Measurements from ENCODE around the gene FREM1. TPM values are rescaled to one million over a fixed set of nuclear protein-coding genes. Genes with fewer than 3 reads are reported as not detected.
"Not testable (repeated sequence)": the region's sequence is repeated elsewhere in the genome, so short reads cannot be mapped to it uniquely, and the experiment has no call there.

FREM1 gene
- polyA plus RNA-seq, 4 donors: 1.1 to 16.9 (median 9.3) TPM

GRCh38 chr9:14923701-14924100, 13.5 kb upstream of the FREM1 start:
- FAIRE-seq: no peak
- DNase-seq: no peak
- WGBS, 3 donors: 79 to 91% (median 80%) methylated on average over 2 of the region's 2 CpGs
- Histone ChIP-seq H3K27ac (ENCODE audit: low read depth in 1 of 3, low read length in 2 of 3) (no peak overlapping the region), H3K4me1 (ENCODE audit: control insufficient read depth in 3 of 3, insufficient read depth in 2 of 3, low read depth in 1 of 3, low read length in 2 of 3) (no peaks in the 10 kb centered on the region), H3K9me3 (ENCODE audit: control insufficient read depth in 2 of 2, insufficient read depth in 1 of 2, low read depth in 1 of 2, low read length in 1 of 2) (no peaks in the 10 kb centered on the region), H3K4me3 (ENCODE audit: low read depth in 1 of 3, low read length in 3 of 3) (no peak overlapping the region), H3K27me3 (ENCODE audit: control insufficient read depth in 3 of 3, insufficient read depth in 3 of 3, low read length in 3 of 3) (no peaks in the 10 kb centered on the region), H3K36me3 (ENCODE audit: control insufficient read depth in 3 of 3, insufficient read depth in 2 of 3, low read depth in 1 of 3, low read length in 3 of 3) (no peaks in the 10 kb centered on the region)

GRCh38 chr9:14920805-14921204, 10.6 kb upstream of the FREM1 start:
- H3K36me3 ChIP-seq (ENCODE audit: control insufficient read depth in 3 of 3, insufficient read depth in 2 of 3, low read depth in 1 of 3, low read length in 3 of 3); H3K9me3 ChIP-seq (ENCODE audit: control insufficient read depth in 2 of 2, insufficient read depth in 1 of 2, low read depth in 1 of 2, low read length in 1 of 2); H3K27ac ChIP-seq (ENCODE audit: low read depth in 1 of 3, low read length in 2 of 3); H3K4me1 ChIP-seq (ENCODE audit: control insufficient read depth in 3 of 3, insufficient read depth in 2 of 3, low read depth in 1 of 3, low read length in 2 of 3); H3K4me3 ChIP-seq (ENCODE audit: low read depth in 1 of 3, low read length in 3 of 3); FAIRE-seq; DNase-seq; H3K27me3 ChIP-seq (ENCODE audit: control insufficient read depth in 3 of 3, insufficient read depth in 3 of 3, low read length in 3 of 3): not testable (repeated sequence)
- 26 to 60% (median 27%) methylated on average over 3 of the region's 3 CpGs for WGBS, 3 donors

GRCh38 chr9:14913366-14913765, 3.1 kb upstream of the FREM1 start:
- WGBS, 3 donors: 89 to 95% (median 95%) methylated on average over 1 of the region's 1 CpG
- Histone ChIP-seq H3K27ac (ENCODE audit: low read depth in 1 of 3, low read length in 2 of 3) (no peak overlapping the region), H3K4me3 (ENCODE audit: low read depth in 1 of 3, low read length in 3 of 3) (no peak overlapping the region), H3K4me1 (ENCODE audit: control insufficient read depth in 3 of 3, insufficient read depth in 2 of 3, low read depth in 1 of 3, low read length in 2 of 3) (peaks cover 0 to 3% (median 0%) of the 10 kb centered on the region in 3 donors), H3K27me3 (ENCODE audit: control insufficient read depth in 3 of 3, insufficient read depth in 3 of 3, low read length in 3 of 3) (no peaks in the 10 kb centered on the region), H3K36me3 (ENCODE audit: control insufficient read depth in 3 of 3, insufficient read depth in 2 of 3, low read depth in 1 of 3, low read length in 3 of 3) (no peaks in the 10 kb centered on the region), H3K9me3 (ENCODE audit: control insufficient read depth in 2 of 2, insufficient read depth in 1 of 2, low read depth in 1 of 2, low read length in 1 of 2) (no peaks in the 10 kb centered on the region)
- DNase-seq (no peak), FAIRE-seq (no peak)

GRCh38 chr9:14912859-14913258, 2.6 kb upstream of the FREM1 start:
- no peaks in the 10 kb centered on the region for H3K36me3 ChIP-seq (ENCODE audit: control insufficient read depth in 3 of 3, insufficient read depth in 2 of 3, low read depth in 1 of 3, low read length in 3 of 3)
- no peaks in the 10 kb centered on the region for H3K9me3 ChIP-seq (ENCODE audit: control insufficient read depth in 2 of 2, insufficient read depth in 1 of 2, low read depth in 1 of 2, low read length in 1 of 2)
- peak in 1 of 2 donors; percentile 20 for DNase-seq
- H3K4me3 ChIP-seq (ENCODE audit: low read depth in 1 of 3, low read length in 3 of 3): no peak overlapping the region
- WGBS, 3 donors: 47 to 70% (median 49%) methylated on average over 6 of the region's 6 CpGs
- no peak overlapping the region for H3K27ac ChIP-seq (ENCODE audit: low read depth in 1 of 3, low read length in 2 of 3)
- H3K4me1 ChIP-seq (ENCODE audit: control insufficient read depth in 3 of 3, insufficient read depth in 2 of 3, low read depth in 1 of 3, low read length in 2 of 3): peaks cover 0 to 7% (median 0%) of the 10 kb centered on the region in 3 donors
- FAIRE-seq: no peak
- H3K27me3 ChIP-seq (ENCODE audit: control insufficient read depth in 3 of 3, insufficient read depth in 3 of 3, low read length in 3 of 3): no peaks in the 10 kb centered on the region

- 91 to 95% (median 91%) methylated on average over 2 of the region's 2 CpGs for WGBS, 3 donors
- no peak overlapping the region for H3K4me3 ChIP-seq (ENCODE audit: low read depth in 1 of 3, low read length in 3 of 3)
- H3K27ac ChIP-seq (ENCODE audit: low read depth in 1 of 3, low read length in 2 of 3): no peak overlapping the region
- H3K36me3 ChIP-seq (ENCODE audit: control insufficient read depth in 3 of 3, insufficient read depth in 2 of 3, low read depth in 1 of 3, low read length in 3 of 3): no peaks in the 10 kb centered on the region
- H3K9me3 ChIP-seq (ENCODE audit: control insufficient read depth in 2 of 2, insufficient read depth in 1 of 2, low read depth in 1 of 2, low read length in 1 of 2): no peaks in the 10 kb centered on the region
- FAIRE-seq (no peak), DNase-seq (no peak)
- H3K27me3 ChIP-seq (ENCODE audit: control insufficient read depth in 3 of 3, insufficient read depth in 3 of 3, low read length in 3 of 3): no peaks in the 10 kb centered on the region
- peaks cover 0 to 16% (median 2%) of the 10 kb centered on the region in 3 donors for H3K4me1 ChIP-seq (ENCODE audit: control insufficient read depth in 3 of 3, insufficient read depth in 2 of 3, low read depth in 1 of 3, low read length in 2 of 3)
Measured at GRCh38 chr9:14911046-14911445, 818 bp upstream of the FREM1 start.

GRCh38 chr9:14909601-14909960, 647 bp downstream of the FREM1 start:
- H3K36me3 ChIP-seq (ENCODE audit: control insufficient read depth in 3 of 3, insufficient read depth in 2 of 3, low read depth in 1 of 3, low read length in 3 of 3): no peaks in the 10 kb centered on the region
- peak overlapping the region in 1 of 3 donors; percentile 46 for H3K27ac ChIP-seq (ENCODE audit: low read depth in 1 of 3, low read length in 2 of 3)
- no peaks in the 10 kb centered on the region for H3K9me3 ChIP-seq (ENCODE audit: control insufficient read depth in 2 of 2, insufficient read depth in 1 of 2, low read depth in 1 of 2, low read length in 1 of 2)
- H3K4me3 ChIP-seq (ENCODE audit: low read depth in 1 of 3, low read length in 3 of 3): peak overlapping the region in 2 of 3 donors; percentile 37 to 43
- WGBS, 3 donors: 20 to 34% (median 29%) methylated on average over 2 of the region's 2 CpGs
- peaks cover 0 to 16% (median 2%) of the 10 kb centered on the region in 3 donors for H3K4me1 ChIP-seq (ENCODE audit: control insufficient read depth in 3 of 3, insufficient read depth in 2 of 3, low read depth in 1 of 3, low read length in 2 of 3)
- FAIRE-seq (no peak), DNase-seq (peak in 1 of 2 donors; percentile 18)
- no peaks in the 10 kb centered on the region for H3K27me3 ChIP-seq (ENCODE audit: control insufficient read depth in 3 of 3, insufficient read depth in 3 of 3, low read length in 3 of 3)

- no peak for DNase-seq
- H3K4me1 ChIP-seq (ENCODE audit: control insufficient read depth in 3 of 3, insufficient read depth in 2 of 3, low read depth in 1 of 3, low read length in 2 of 3): peaks cover 0 to 16% (median 2%) of the 10 kb centered on the region in 3 donors
- no peaks in the 10 kb centered on the region for H3K9me3 ChIP-seq (ENCODE audit: control insufficient read depth in 2 of 2, insufficient read depth in 1 of 2, low read depth in 1 of 2, low read length in 1 of 2)
- FAIRE-seq: no peak
- no peaks in the 10 kb centered on the region for H3K36me3 ChIP-seq (ENCODE audit: control insufficient read depth in 3 of 3, insufficient read depth in 2 of 3, low read depth in 1 of 3, low read length in 3 of 3)
- no peaks in the 10 kb centered on the region for H3K27me3 ChIP-seq (ENCODE audit: control insufficient read depth in 3 of 3, insufficient read depth in 3 of 3, low read length in 3 of 3)
- H3K27ac ChIP-seq (ENCODE audit: low read depth in 1 of 3, low read length in 2 of 3): peak overlapping the region in 1 of 3 donors; percentile 46
- H3K4me3 ChIP-seq (ENCODE audit: low read depth in 1 of 3, low read length in 3 of 3): peak overlapping the region in 2 of 3 donors; percentile 21 to 37
Measured at GRCh38 chr9:14909181-14909580, 1.0 kb downstream of the FREM1 start.

- DNase-seq (peak; percentile 42 to 47), FAIRE-seq (no peak)
- H3K4me1 ChIP-seq (ENCODE audit: control insufficient read depth in 3 of 3, insufficient read depth in 2 of 3, low read depth in 1 of 3, low read length in 2 of 3): peaks cover 0 to 16% (median 2%) of the 10 kb centered on the region in 3 donors
Measured at GRCh38 chr9:14908295-14909180, 1.7 kb downstream of the FREM1 start.

More at GRCh38 chr9:14908295-14909180, 1.7 kb downstream of the FREM1 start:
- Histone ChIP-seq H3K4me3 (ENCODE audit: low read depth in 1 of 3, low read length in 3 of 3) (peak overlapping the region in 2 of 3 donors; percentile 21 to 37), H3K27ac (ENCODE audit: low read depth in 1 of 3, low read length in 2 of 3) (no peak overlapping the region), H3K9me3 (ENCODE audit: control insufficient read depth in 2 of 2, insufficient read depth in 1 of 2, low read depth in 1 of 2, low read length in 1 of 2) (no peaks in the 10 kb centered on the region), H3K27me3 (ENCODE audit: control insufficient read depth in 3 of 3, insufficient read depth in 3 of 3, low read length in 3 of 3) (no peaks in the 10 kb centered on the region), H3K36me3 (ENCODE audit: control insufficient read depth in 3 of 3, insufficient read depth in 2 of 3, low read depth in 1 of 3, low read length in 3 of 3) (no peaks in the 10 kb centered on the region)
- 10 to 34% (median 15%) methylated on average over 5 of the region's 5 CpGs for WGBS, 3 donors

Measured in small intestine (tissue), 7 donors.